Upper lobe of left lung (tissue), 4 donors: ENCODE results near the gene CPNE4.

Experiments
- CTCF ChIP-seq, 6 experiments: fragments of 450-650 bp in 4 of 6; fragments of 200-600 bp in 2 of 6; sonication (generic) in 2 of 6; IDR thresholded peaks; one replicate each; pipeline ENCODE4 v1.5.1; 2016 to 2019; ENCODE audit warnings: antibody characterized with exemption in 6 of 6
- POLR2A ChIP-seq, 4 donors: fragments of 450-650 bp; IDR thresholded peaks; one replicate each; pipeline ENCODE4 v1.5.1; 2016 to 2017; ENCODE audit warnings: antibody characterized with exemption in 4 of 4, mild to moderate bottlenecking in 2 of 4
- POLR2AphosphoS5 ChIP-seq, 2 donors: sonication (generic); formaldehyde crosslinking; IDR thresholded peaks; one replicate each; pipeline ENCODE4 v1.5.1; 2017; ENCODE audit warnings: antibody characterized with exemption in 2 of 2

- no peak for TF ChIP-seq CTCF (IDR thresholded peaks at IDR 0.05)
- TF ChIP-seq POLR2A (IDR thresholded peaks at IDR 0.05), result no peak
- TF ChIP-seq POLR2AphosphoS5 (IDR thresholded peaks at IDR 0.05), result no peak
These were observed 117.8 kb downstream of the CPNE4 start for GRCh38 chr3:131917006-131917405.
